NCI-H345 (cell line): ENCODE data around the gene PRPF40A.

Experiments
- DNase-seq: peaks from one replicate; lab custom pipeline; 2025; lab: John Stamatoyannopoulos, UW

The PRPF40A gene

DNA sequence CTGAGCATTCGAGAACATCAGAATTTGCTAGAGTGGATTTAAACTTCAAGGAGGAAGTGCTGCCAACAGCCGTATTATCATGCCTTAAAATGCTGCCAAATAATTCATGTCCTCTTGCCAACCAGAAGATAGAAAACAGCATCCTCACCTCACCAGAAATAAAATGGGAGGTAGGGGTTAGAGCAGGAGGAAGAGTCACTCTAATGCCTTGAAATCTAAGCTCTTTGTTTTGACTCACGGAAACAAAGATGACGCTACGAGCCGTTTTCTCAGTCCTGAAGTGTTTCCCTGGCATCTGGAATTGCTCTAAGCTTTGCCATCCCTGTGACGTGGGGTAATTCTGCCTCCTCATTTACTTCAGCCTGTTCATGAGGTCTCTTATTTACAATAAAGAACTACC lies 97.1 kb downstream of the PRPF40A start:
- DNase-seq: no peak

DNA sequence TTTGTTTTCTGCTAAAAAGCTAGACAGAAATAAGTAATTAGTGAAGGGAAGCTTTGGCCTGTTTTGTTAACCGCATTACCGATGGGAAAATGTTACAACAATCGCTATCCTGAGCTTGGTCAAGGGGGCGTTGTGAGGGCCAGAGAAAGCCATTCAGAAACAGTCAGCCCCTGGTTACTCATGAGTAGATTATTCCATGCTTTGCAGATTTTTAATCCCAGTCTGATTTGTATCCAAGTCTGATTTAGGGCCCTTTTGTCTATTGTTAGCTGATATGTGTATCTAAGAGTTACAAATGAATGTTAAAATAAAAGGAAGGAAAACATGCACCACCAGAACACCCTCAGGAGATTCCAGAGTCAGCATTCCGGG lies 99.1 kb downstream of the PRPF40A start:
- DNase-seq: no peak

DNA sequence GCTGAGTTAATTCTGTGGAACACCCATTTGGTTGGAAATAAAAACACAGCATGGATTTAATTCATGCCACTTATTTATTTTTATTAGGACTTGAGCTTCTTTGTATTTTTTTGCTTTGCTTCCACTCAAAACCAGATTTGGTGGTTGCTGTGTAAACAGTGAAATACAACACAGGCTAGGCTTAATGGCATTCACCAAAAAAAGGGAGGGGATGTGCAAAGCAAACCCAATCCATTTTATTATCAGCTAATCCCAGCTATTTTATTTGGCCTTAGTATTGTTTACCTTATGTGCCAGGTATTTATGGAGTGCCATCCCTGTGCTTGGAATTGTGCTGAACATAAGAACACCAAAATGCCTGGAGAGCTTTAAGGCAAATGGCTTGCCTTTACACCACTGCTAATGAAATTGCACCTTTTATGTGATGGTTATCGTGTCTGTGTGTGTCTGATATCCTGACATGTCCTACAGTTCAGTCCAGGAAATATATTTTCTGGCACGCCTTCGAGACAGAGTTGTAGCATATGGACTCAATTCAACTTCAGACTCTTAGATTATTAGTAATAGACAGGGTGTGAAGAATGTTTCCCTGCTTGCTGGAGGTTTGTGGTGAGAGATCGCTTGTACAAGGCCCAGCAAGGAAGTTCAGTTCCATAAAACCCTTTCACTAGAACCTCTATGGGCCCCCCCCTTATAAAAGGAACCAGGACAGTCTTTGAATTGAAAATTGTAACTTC lies 99.6 kb downstream of the PRPF40A start:
- DNase-seq: no peak

DNA sequence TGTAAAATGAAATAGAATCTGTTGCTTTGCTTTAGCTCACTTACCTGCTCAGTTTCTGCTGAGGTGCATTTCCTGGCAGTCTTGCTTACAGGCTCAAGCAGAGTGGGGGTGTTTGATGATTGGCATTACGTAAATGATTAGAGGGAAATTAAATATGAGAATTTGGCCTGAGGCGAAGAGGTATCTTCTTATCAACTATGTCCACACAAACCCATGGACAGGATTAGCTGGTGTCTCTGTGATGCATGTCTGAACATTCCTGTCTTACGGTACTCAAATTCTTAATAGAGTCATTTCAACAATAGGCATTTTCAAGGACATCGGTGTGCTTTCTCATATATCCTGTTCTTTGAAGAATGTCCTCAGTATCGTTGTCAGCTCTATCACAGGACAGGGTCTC lies 102.1 kb downstream of the PRPF40A start:
- no peak for DNase-seq

DNA sequence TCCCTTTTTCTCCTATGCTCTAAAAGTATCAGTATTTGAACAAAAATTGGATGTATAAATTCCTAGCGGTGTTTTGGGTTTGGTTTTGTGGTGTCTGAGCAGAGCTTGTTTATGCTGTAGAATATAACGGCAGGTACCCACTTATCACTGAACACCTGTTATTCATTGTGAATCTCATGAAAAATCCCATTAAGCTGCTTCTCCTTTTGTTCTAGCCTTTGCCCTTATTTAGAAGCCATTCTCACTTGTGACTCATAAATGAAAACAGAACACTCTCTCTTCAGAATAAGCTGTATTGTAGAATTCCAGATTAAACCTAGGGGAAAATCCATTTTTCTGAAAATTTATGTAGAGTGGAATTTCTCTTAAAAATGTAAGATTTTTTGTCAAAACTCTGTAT lies 104.0 kb downstream of the PRPF40A start:
- no peak for DNase-seq

DNA sequence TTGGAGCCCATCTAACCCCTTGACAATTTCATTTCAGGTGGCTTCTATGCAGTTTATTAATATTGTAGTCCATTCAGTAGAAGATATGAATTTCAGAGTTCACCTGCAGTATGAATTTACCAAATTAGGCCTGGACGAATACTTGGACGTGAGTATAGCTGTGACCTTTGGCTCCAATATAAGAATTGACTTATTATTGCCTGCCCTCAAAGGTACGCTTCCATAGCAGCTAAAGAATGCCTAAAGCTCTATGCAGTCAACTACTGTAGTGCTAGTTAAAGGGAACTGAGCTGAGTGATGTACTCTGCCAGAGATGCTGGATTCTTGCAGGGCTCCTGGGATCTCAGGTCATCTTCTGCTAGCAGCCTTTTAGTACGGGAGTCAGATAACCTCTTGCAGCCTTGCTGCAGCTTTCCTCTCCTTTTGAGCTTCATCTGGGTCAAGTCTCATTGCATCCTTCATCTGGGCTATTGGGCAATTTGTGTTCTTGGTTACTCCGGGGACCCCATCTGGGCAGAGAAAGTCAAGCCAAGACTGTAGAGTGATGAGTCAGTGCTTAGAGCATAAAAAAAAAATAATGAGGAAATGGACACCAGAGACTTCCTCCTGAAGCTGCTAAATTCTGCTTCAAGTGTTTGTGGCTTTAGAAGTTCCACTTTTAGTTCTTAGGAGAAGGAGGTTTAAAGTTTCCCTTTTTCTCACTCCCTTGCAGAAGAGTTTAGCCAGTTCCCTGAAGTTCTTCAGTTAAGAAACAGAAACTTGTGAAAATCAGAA lies 105.6 kb downstream of the PRPF40A start:
- no peak for DNase-seq

DNA sequence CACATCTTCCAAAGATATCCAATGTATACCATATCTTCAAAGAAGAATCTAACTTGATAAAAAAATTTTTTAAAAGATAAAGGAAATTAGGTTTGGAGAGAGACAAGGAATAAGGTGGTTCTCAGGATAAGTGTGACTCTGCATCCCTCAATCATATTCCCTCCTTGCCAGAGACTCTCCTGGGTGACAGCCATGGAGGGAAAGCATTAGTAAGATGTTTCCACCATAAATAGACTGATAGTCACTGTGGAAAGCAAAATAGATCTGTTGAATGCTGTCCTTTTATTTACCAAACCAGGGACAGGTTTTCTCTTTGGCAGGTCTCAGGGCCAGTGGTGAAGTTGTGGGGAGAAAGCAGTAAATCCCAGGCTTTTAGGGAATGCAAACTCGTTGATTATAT lies 107.6 kb downstream of the PRPF40A start:
- DNase-seq: no peak

DNA sequence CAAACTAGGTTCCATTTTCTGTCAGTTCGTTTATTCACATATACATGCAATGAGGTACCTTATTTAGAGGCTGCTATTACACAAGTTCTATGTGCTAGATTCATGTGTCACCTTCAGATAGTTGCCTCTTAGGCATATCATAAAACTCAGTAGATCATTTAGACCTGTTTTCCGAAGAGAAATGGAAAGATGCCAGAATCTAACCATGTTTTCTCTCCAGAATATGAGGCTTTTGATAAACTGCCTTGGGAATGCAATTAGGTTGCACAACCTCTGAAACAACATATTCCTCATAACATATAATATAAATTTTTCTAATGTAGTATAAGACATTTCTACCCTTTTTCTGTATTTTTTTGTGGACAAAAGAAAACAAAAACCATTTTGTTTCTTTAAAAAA lies 108.1 kb downstream of the PRPF40A start:
- no peak for DNase-seq

DNA sequence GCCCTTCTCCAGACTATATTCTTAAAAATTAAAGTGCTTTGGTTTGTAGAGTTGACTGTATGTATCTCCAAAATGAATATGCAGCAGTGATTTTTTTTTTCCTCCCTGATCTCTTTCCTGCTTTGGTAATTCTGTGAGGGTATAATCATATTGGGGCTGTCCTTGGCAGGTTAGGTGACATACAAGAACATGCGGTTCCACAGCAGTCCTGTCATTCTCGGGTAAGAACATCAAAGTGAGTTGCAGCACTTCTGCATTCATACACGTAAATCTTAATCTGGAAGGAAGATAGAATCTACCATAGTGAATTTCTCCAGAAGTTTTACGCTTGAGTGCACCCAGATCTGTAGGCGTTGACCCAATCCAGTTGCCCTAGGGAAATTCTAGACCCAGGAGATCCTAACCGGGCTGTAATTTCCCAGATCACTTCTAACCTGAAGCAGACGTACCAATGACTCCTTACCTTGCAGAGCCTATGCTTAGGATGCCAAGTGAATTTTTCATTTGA lies 109.4 kb downstream of the PRPF40A start:
- no peak for DNase-seq

DNA sequence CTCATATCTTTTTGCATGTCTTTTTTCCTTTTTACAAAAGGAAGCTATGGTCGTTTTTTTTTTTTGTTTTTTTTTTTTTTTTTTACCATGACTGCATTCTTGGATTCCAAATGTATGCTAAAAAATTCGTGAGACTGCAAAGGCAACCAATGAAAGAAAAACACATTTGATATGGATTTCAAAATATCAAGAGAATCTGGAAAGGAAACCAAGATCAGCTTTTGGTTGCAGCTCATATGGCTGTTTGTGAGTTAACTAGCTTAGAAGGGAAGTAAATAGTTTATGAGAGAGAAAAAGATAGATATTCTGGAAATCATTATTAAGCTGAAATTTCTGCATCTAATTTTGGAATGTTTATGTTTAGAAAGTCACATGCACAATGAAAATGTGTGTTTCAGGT lies 110.3 kb downstream of the PRPF40A start:
- DNase-seq: no peak

DNA sequence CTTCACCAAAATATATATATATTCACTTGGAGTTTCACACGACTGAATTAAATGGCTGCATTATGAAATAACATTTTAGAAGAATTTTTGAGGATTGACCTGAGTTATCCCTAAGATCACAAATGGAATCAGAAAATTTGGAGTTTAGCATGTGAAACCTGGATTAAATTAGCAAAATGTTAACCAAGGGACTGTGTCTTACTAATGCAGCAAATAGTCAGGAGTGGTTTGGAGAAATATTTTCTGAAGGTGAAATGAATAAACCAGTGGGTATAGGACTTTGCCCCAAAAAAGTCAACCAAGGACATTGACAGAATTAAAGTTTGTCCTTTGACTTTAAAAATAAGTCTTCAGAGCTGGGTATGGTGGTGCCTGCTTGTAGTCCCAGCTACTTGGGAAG lies 111.2 kb downstream of the PRPF40A start:
- no peak for DNase-seq

DNA sequence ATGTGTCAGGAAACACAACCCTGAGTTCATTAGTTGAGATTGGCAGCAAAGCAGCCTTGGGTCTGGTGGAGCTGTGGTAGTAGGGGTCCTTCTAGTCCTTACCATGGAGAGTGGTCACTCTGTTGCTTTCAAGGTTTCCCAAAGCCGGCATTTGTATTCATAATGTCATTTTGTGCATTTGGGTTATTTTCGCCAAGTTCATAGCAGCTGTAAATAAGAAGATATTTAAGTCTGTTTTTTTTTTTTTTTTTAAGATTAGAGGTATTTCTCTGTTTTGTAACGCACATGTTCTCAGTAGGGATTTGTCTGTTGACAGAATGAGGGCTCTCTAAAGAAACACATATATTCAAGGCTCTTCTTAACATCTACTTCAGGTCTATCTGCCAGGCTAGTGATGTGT lies 114.1 kb downstream of the PRPF40A start:
- DNase-seq: no peak

DNA sequence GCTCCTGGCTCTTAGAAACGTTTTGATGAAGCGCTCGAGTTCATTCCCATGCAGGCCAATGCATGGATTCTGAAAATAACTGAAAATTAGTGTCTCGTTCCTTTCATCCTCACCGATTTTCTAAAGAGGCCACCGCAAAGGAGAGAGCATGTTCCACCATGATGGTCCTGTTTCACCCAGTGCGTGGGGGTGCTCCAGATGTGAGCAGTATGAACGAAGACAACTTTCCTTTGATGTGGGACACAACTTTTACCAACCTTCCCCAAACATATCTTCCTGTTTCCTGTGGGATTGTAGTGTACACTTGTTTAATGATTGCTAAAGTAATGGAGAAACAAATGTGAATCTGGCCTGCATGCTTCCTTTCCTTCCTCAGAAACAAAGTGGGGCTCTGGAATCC lies 114.5 kb downstream of the PRPF40A start:
- DNase-seq: no peak
